GM23338 (cell line): Measurements from ENCODE around the gene GLS.

ENCODE experiments used
- CREB1 ChIP-seq: fragments of 250-450 bp; sonication (Bioruptor Pico); IDR thresholded peaks from 2 replicates; pipeline ENCODE4 v1.5.0; 2020; ENCODE audit warnings: low read depth, mild to moderate bottlenecking, moderate library complexity
- EZH2 ChIP-seq: fragments of 200-600 bp; sonication (generic); IDR thresholded peaks from one replicate; pipeline ENCODE4 v1.8.0; 2017; ENCODE audit warnings: antibody characterized with exemption, mild to moderate bottlenecking, low read depth; ENCODE audit not compliant: unreplicated experiment
- JUNB ChIP-seq: IDR thresholded peaks from one replicate; pipeline ENCODE4 v1.6.1; 2016; ENCODE audit warnings: antibody characterized with exemption; ENCODE audit not compliant: unreplicated experiment
- POLR2AphosphoS5 ChIP-seq: IDR thresholded peaks from 2 replicates; pipeline ENCODE4 v1.6.1; 2016; ENCODE audit warnings: antibody characterized with exemption, low read depth
- REST ChIP-seq: IDR thresholded peaks from one replicate; pipeline ENCODE4 v1.6.1; 2018; ENCODE audit warnings: antibody characterized with exemption; ENCODE audit not compliant: unreplicated experiment
- TF ChIP-seq, protein P1 (sequence below), 2 experiments: fragments of 200-600 bp in 1 of 2; sonication (generic) in 1 of 2; conservative IDR thresholded peaks; 2 replicates each; pipeline versions ENCODE4 v1.5.1 to v1.6.1; 2016 to 2017; ENCODE audit warnings: antibody characterized with exemption in 2 of 2, low read depth in 2 of 2, mild to moderate bottlenecking in 2 of 2, moderate library complexity in 1 of 2

DNA sequence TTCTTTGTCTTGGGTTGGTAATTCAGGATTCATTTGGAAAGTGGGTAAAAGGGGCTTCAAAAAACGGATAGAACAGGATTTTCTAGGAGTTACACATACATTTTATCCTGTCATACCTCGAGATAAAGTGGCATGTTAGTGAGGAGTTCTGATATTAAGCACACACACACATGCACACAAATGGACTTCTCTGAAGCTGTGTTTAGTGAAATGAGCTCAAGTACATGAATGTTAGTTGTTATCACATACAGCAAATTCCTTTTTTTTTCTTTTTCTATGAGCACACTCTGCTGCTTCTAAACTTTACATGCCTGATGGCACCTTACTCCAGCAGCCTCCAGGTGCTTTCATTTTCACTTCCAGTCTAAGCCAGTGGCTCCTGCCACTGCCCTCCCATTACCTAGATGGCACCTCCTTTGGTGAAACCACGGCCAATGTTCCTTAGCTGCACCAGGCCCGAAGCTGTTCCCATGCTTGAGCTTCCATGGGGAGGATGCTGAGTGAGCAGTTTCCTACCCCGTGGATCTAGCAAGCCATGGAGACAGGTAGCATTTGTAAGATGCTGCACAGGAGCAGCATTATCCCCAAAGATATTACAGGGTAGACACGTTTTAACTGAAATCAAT lies 83.7 kb downstream of the GLS start:
- TF ChIP-seq, protein P1, sequence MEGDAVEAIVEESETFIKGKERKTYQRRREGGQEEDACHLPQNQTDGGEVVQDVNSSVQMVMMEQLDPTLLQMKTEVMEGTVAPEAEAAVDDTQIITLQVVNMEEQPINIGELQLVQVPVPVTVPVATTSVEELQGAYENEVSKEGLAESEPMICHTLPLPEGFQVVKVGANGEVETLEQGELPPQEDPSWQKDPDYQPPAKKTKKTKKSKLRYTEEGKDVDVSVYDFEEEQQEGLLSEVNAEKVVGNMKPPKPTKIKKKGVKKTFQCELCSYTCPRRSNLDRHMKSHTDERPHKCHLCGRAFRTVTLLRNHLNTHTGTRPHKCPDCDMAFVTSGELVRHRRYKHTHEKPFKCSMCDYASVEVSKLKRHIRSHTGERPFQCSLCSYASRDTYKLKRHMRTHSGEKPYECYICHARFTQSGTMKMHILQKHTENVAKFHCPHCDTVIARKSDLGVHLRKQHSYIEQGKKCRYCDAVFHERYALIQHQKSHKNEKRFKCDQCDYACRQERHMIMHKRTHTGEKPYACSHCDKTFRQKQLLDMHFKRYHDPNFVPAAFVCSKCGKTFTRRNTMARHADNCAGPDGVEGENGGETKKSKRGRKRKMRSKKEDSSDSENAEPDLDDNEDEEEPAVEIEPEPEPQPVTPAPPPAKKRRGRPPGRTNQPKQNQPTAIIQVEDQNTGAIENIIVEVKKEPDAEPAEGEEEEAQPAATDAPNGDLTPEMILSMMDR (conservative IDR thresholded peaks at IDR 0.05; ENCODE audit: low read depth in 2 of 2), result no peak
- TF ChIP-seq CREB1 (CRISPR knock-in tag) (no peak), POLR2AphosphoS5 (no peak), JUNB (no peak), EZH2 (no peak), REST (no peak)
